K562 (cell line): ENCODE results near the gene ATP4B. TPM values are rescaled to one million over a fixed set of nuclear protein-coding genes. Genes with fewer than 3 reads are reported as not detected.

Experiments used
- ATAC-seq: fragments of 200-7000 bp; cut with Tn5 transposase; 3 replicates; pipeline ENCODE4 v1.9.1; 2020; ENCODE audit warnings: moderate library complexity
- BruUV-seq: library from RNA; stranded (reverse); fragments of 400-500 nt; replicated peaks from 2 replicates; lab custom pipeline; 2021; lab: Mats Ljungman, UMichigan
- CTCF ChIA-PET: fragments of 300-600 bp; formaldehyde crosslinking; extraction: SDS; loops from one replicate; lab custom pipeline; 2021; ENCODE audit warnings: low intra/inter-chr PET ratio; lab: Yijun Ruan, JAX
- POLR2A ChIA-PET: fragments of 300-600, 350-650 bp; sonication (Branson Sonifier 250); formaldehyde crosslinking; extraction: SDS; loops from one replicate; lab custom pipeline; 2021; ENCODE audit warnings: antibody characterized with exemption, inconsistent platforms; lab: Yijun Ruan, JAX
- DNase-seq, 4 experiments: peaks; one replicate each; pipeline versions ENCODE4 v3.0.0 to v3.0.0-alpha.2; 2011 to 2018; ENCODE audit warnings: low spot score in 3 of 4, mixed read lengths in 3 of 4; ENCODE audit errors: extremely low read depth in 1 of 4
- FAIRE-seq: peaks from 2 replicates; lab custom pipeline; 2011; peaks lifted over from hg19 to GRCh38; lab: Jason Lieb, UNC
- H2AFZ ChIP-seq: 2 replicates; pipeline ENCODE4 v1.6.0; 2011; ENCODE audit warnings: low read depth, low read length, control low read depth, inconsistent platforms
- H3K27ac ChIP-seq: fragments of 200-600 bp; 3 replicates; pipeline ENCODE4 v1.8.0; 2011; ENCODE audit warnings: low read depth, mild to moderate bottlenecking, control low read depth, inconsistent platforms, low read length, moderate library complexity, mixed read lengths; ENCODE audit errors: extremely low read depth
- H3K27me3 ChIP-seq, 2 experiments: fragments of 300-600 bp in 1 of 2; 2 replicates in 1 of 2; 3 replicates in 1 of 2; pipeline versions ENCODE4 v1.6.0 to v1.8.0; 2011; ENCODE audit warnings: inconsistent platforms in 2 of 2, low read length in 2 of 2, mild to moderate bottlenecking in 1 of 2, mixed read lengths in 1 of 2, moderate library complexity in 1 of 2; ENCODE audit not compliant: control insufficient read depth in 2 of 2, insufficient read depth in 2 of 2
- H3K36me3 ChIP-seq: fragments of 300-600 bp; 3 replicates; pipeline ENCODE4 v1.8.0; 2011; ENCODE audit warnings: mild to moderate bottlenecking, low read length, inconsistent platforms; ENCODE audit not compliant: control insufficient read depth, insufficient read depth
- H3K4me1 ChIP-seq, 2 experiments: fragments of 200-600 bp in 1 of 2; replicated peaks in 1 of 2; 2 replicates in 1 of 2; 3 replicates in 1 of 2; pipeline versions ENCODE4 v1.5.1 to v1.8.0; 2011; ENCODE audit warnings: inconsistent platforms in 2 of 2, low read length in 2 of 2, mild to moderate bottlenecking in 1 of 2, mixed read lengths in 1 of 2, moderate library complexity in 1 of 2; ENCODE audit not compliant: control insufficient read depth in 2 of 2, insufficient read depth in 2 of 2
- H3K4me2 ChIP-seq: 2 replicates; pipeline ENCODE4 v1.6.1; 2011; ENCODE audit warnings: low read length, control low read depth, inconsistent platforms, mixed read lengths; ENCODE audit not compliant: insufficient read depth
- H3K4me3 ChIP-seq: fragments of 200-600 bp; sonication (generic), shearing (Covaris generic); 2 replicates; pipeline ENCODE4 v1.5.1; 2016; ENCODE audit warnings: control low read depth, inconsistent platforms
- H3K79me2 ChIP-seq: fragments of 200-600 bp; 3 replicates; pipeline ENCODE4 v1.8.0; 2011; ENCODE audit warnings: low read length, inconsistent platforms; ENCODE audit not compliant: control insufficient read depth, insufficient read depth
- H3K9ac ChIP-seq, 2 experiments: 2 replicates each; pipeline versions ENCODE4 v1.6.0 to v1.6.1; 2011; ENCODE audit warnings: low read depth in 2 of 2, low read length in 2 of 2, control low read depth in 1 of 2, inconsistent platforms in 1 of 2, mild to moderate bottlenecking in 1 of 2, mixed read lengths in 1 of 2; ENCODE audit not compliant: insufficient read depth in 1 of 2
- H3K9me1 ChIP-seq: one replicate; pipeline ENCODE4 v1.6.0; 2011; ENCODE audit warnings: inconsistent platforms, mild to moderate bottlenecking, low read length, moderate library complexity; ENCODE audit not compliant: control insufficient read depth, insufficient read depth
- H3K9me3 ChIP-seq: replicated peaks from 2 replicates; pipeline ENCODE4 v1.5.1; 2011; ENCODE audit warnings: low read depth, low read length, inconsistent platforms; ENCODE audit not compliant: control insufficient read depth, insufficient read depth
- H4K20me1 ChIP-seq: replicated peaks from 2 replicates; pipeline ENCODE4 v1.6.1; 2011; ENCODE audit warnings: low read length, inconsistent platforms, mixed read lengths; ENCODE audit not compliant: control insufficient read depth, insufficient read depth
- CEBPB ChIP-seq: fragments of 450-650 bp; IDR thresholded peaks from 2 replicates; pipeline ENCODE4 v1.6.1; 2016; ENCODE audit warnings: missing genetic modification characterization, missing compliant biosample characterization
- CEBPG ChIP-seq, 3 experiments: fragments of 200-800 bp in 1 of 3; sonication (Bioruptor generic) in 1 of 3; sonication (generic) in 1 of 3; formaldehyde crosslinking in 1 of 3; IDR thresholded peaks in 2 of 3; conservative IDR thresholded peaks in 1 of 3; 2 replicates each; pipeline versions ENCODE4 v1.6.1 to v1.8.0; 2016 to 2022; ENCODE audit warnings: missing compliant biosample characterization in 2 of 3, missing genetic modification characterization in 2 of 3, mild to moderate bottlenecking in 1 of 3, missing genetic modification reagents in 1 of 3
- CREBBP ChIP-seq: IDR thresholded peaks from one replicate; pipeline ENCODE4 v1.6.1; 2012; ENCODE audit warnings: low read depth, mild to moderate bottlenecking, control low read depth, inconsistent platforms, low read length
- KLF13 ChIP-seq: fragments of 450-650 bp; IDR thresholded peaks from 2 replicates; pipeline ENCODE4 v1.6.1; 2016; ENCODE audit warnings: missing genetic modification characterization, low read depth, mild to moderate bottlenecking, missing compliant biosample characterization, moderate library complexity, borderline replicate concordance
- MCM3 ChIP-seq: fragments of 450-650 bp; IDR thresholded peaks from 2 replicates; pipeline ENCODE4 v1.6.1; 2016
- PRMT5 ChIP-seq: sonication (generic); formaldehyde crosslinking; IDR thresholded peaks from 2 replicates; pipeline ENCODE4 v1.5.0; 2020; ENCODE audit warnings: missing genetic modification reagents
- SP1 ChIP-seq: sonication (generic); formaldehyde crosslinking; IDR thresholded peaks from 2 replicates; pipeline ENCODE4 v1.8.1; 2022; ENCODE audit warnings: mild to moderate bottlenecking, missing genetic modification reagents
- SRSF1 ChIP-seq: fragments of 200-400 bp; formaldehyde crosslinking; IDR thresholded peaks from 2 replicates; pipeline ENCODE4 v1.6.1; 2017; ENCODE audit warnings: mild to moderate bottlenecking, low read depth, low read length, moderate library complexity
- TAL1 ChIP-seq: fragments of 450-650 bp; IDR thresholded peaks from 2 replicates; pipeline ENCODE4 v1.6.1; 2016; ENCODE audit warnings: mild to moderate bottlenecking
- TCF7L2 ChIP-seq: fragments of 150-350 bp; IDR thresholded peaks from 2 replicates; pipeline ENCODE4 v1.6.1; 2016; ENCODE audit warnings: low read depth, mild to moderate bottlenecking, low read length, moderate library complexity
- ZNF212 ChIP-seq: fragments of 450-650 bp; formaldehyde crosslinking; IDR thresholded peaks from 2 replicates; pipeline ENCODE4 v1.4.0; 2020; ENCODE audit warnings: mild to moderate bottlenecking
- WGBS: fragments of 100-300 bp; shearing (Covaris generic); methylation state at CpG from one replicate; pipeline ENCODE4 v1.1.6; 2016; ENCODE audit warnings: low coverage, mixed read lengths; ENCODE audit not compliant: insufficient coverage; ENCODE audit errors: missing lambda C conversion rate; 5-methylcytosine and 5-hydroxymethylcytosine counted together
- in situ Hi-C: fragments of 300-500 bp; cut with MboI; formaldehyde crosslinking; loops from 4 replicates; pipeline ENCODE4 v1.15.0; 2018; ENCODE audit warnings: inconsistent platforms, mixed read lengths
- intact Hi-C: fragments of 100-400 bp; cut with micrococcal nuclease; formaldehyde crosslinking; loops from 2 replicates; pipeline ENCODE4 v1.14.2; 2022
- polyA plus RNA-seq, 8 experiments: library from polyadenylated mRNA; depleted of rRNA in 4 of 8; stranded (reverse) in 5 of 8; unstranded in 3 of 8; fragments of >200 nt; fragmentation: Nextera tagmentation in 2 of 8; fragmentation: Illumina TruSeq in 1 of 8; extraction: Ambion mirVana in 2 of 8; extraction: Trizol in 1 of 8; gene quantifications; 2 replicates each; pipeline versions ENCODE4 v1.2.1 to v1.2.3, GENCODE V29; 2011 to 2014; ENCODE audit warnings: inconsistent platforms in 1 of 8, missing spikeins in 1 of 8
- total RNA-seq, 7 experiments: library from RNA; depleted of rRNA in 6 of 7; stranded (reverse); fragments of >200 nt in 6 of 7; fragmentation: Illumina TruSeq in 2 of 7; extraction: Trizol in 2 of 7; gene quantifications; 2 replicates each; pipeline versions ENCODE4 v1.2.1 to v1.2.3, GENCODE V29; 2011 to 2021; ENCODE audit warnings: low replicate concordance in 1 of 7
- TF ChIP-seq, protein P1 (sequence below): sonication (generic); formaldehyde crosslinking; IDR thresholded peaks from 2 replicates; pipeline ENCODE4 v1.8.0; 2022; ENCODE audit warnings: mild to moderate bottlenecking, low read depth, missing genetic modification reagents
- TF ChIP-seq, protein P2 (sequence below): sonication (generic); formaldehyde crosslinking; IDR thresholded peaks from 2 replicates; pipeline ENCODE4 v1.8.0; 2022; ENCODE audit warnings: mild to moderate bottlenecking, missing genetic modification reagents

The ATP4B gene
- total and polyA plus RNA-seq, 9 of the 15 experiments (the other 6 are each of a cell fraction or from before 2014, with no cell fraction given) = not detected

- ChIA-PET POLR2A (no interaction called here), CTCF (no interaction called here)
- TF ChIP-seq MCM3 (no peak), CEBPG (CRISPR knock-in tag; IDR thresholded peaks at IDR 0.05) (no peak), CEBPG (tag; conservative IDR thresholded peaks at IDR 0.05 in 1 of 2, IDR thresholded peaks at IDR 0.05 in 1 of 2) (no peak), SP1 (CRISPR knock-in tag) (no peak), TCF7L2 (no peak)
- Histone ChIP-seq H3K4me2 (no peak overlapping the region), H3K79me2 (peaks cover 42% of the 10 kb centered on the region), H4K20me1 (no peaks in the 10 kb centered on the region), H3K36me3 (peaks cover 95% of the 10 kb centered on the region; the same call in 2 of the 3 replicates), H3K27ac (no peak overlapping the region), H3K27me3 (no peaks in the 10 kb centered on the region), H2AFZ (no peak overlapping the region), H3K9ac (no peak overlapping the region), H3K9me1 (no peaks in the 10 kb centered on the region), H3K9me3 (no peaks in the 10 kb centered on the region), H3K4me1 (no peaks in the 10 kb centered on the region), H3K4me3 (no peak overlapping the region)
- ATAC-seq (no peak), DNase-seq (no peak), FAIRE-seq (no peak)
- no CpG with 5 or more reads among the region's 6 CpGs for WGBS
- in situ Hi-C loops = no loop called here
- intact Hi-C loops = no loop called here
- no TSS peak for BruUV-seq
Observed at GRCh38 chr13:113630804-113631203, 27.2 kb downstream of the ATP4B start.

GRCh38 chr13:113630296-113630695, 27.7 kb downstream of the ATP4B start:
- POLR2A ChIA-PET = no interaction called here
- 99% methylated on average over 8 of the region's 11 CpGs for WGBS
- in situ Hi-C loops = no loop called here
- no peak for TF ChIP-seq KLF13
- no peak for TF ChIP-seq PRMT5
- TF ChIP-seq, protein P1, sequence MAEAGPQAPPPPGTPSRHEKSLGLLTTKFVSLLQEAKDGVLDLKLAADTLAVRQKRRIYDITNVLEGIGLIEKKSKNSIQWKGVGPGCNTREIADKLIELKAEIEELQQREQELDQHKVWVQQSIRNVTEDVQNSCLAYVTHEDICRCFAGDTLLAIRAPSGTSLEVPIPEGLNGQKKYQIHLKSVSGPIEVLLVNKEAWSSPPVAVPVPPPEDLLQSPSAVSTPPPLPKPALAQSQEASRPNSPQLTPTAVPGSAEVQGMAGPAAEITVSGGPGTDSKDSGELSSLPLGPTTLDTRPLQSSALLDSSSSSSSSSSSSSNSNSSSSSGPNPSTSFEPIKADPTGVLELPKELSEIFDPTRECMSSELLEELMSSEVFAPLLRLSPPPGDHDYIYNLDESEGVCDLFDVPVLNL = no peak
- no peak for TF ChIP-seq CREBBP
- no peak for TF ChIP-seq CEBPB (tag)
- TF ChIP-seq, protein P2, sequence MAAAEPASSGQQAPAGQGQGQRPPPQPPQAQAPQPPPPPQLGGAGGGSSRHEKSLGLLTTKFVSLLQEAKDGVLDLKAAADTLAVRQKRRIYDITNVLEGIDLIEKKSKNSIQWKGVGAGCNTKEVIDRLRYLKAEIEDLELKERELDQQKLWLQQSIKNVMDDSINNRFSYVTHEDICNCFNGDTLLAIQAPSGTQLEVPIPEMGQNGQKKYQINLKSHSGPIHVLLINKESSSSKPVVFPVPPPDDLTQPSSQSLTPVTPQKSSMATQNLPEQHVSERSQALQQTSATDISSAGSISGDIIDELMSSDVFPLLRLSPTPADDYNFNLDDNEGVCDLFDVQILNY (CRISPR knock-in tag) = no peak
- TF ChIP-seq TAL1 = no peak
- no peak for TF ChIP-seq SRSF1
- no peak for TF ChIP-seq ZNF212 (CRISPR knock-in tag)

More at GRCh38 chr13:113630296-113630695, 27.7 kb downstream of the ATP4B start:
- FAIRE-seq (no peak), DNase-seq (no peak), ATAC-seq (no peak)
- H3K36me3 ChIP-seq = peaks cover 92% of the 10 kb centered on the region; the same call in 2 of the 3 replicates
- no peaks in the 10 kb centered on the region for H3K9me3 ChIP-seq
- H3K4me3 ChIP-seq = no peak overlapping the region
- no peaks in the 10 kb centered on the region for H3K4me1 ChIP-seq
- no peaks in the 10 kb centered on the region for H4K20me1 ChIP-seq
- no TSS peak for BruUV-seq
- H3K9ac ChIP-seq = no peak overlapping the region
- peaks cover 45% of the 10 kb centered on the region for H3K79me2 ChIP-seq
- H3K4me2 ChIP-seq = no peak overlapping the region
- intact Hi-C loops = no loop called here
- CTCF ChIA-PET = no interaction called here
- no peaks in the 10 kb centered on the region for H3K9me1 ChIP-seq
- H3K27me3 ChIP-seq = no peaks in the 10 kb centered on the region
- no peak overlapping the region for H3K27ac ChIP-seq
- no peak overlapping the region for H2AFZ ChIP-seq
